ENCODE results near the gene METTL6.
"Not testable (repeated sequence)": the region's sequence is repeated elsewhere in the genome, so short reads cannot be mapped to it uniquely, and the experiment has no call there.

Gene METTL6

GRCh38 chr3:15385238-15385695 lies 42.1 kb downstream of the METTL6 start:
- not testable (repeated sequence) for DNase-seq, H3K9me3 Mint-ChIP-seq, H3K36me3 Mint-ChIP-seq, H3K27me3 Mint-ChIP-seq, H3K27ac Mint-ChIP-seq, H3K4me3 Mint-ChIP-seq
- CTCF ChIA-PET, result interaction anchor here (1.0 to 4.2 kb wide), 3 partner anchors 20 to 118 kb away, joined by 3 to 27 read pairs (median 3); no protein-coding TSS in a partner anchor
- peaks cover 11% of the 10 kb centered on the region for H3K4me1 Mint-ChIP-seq

DNA sequence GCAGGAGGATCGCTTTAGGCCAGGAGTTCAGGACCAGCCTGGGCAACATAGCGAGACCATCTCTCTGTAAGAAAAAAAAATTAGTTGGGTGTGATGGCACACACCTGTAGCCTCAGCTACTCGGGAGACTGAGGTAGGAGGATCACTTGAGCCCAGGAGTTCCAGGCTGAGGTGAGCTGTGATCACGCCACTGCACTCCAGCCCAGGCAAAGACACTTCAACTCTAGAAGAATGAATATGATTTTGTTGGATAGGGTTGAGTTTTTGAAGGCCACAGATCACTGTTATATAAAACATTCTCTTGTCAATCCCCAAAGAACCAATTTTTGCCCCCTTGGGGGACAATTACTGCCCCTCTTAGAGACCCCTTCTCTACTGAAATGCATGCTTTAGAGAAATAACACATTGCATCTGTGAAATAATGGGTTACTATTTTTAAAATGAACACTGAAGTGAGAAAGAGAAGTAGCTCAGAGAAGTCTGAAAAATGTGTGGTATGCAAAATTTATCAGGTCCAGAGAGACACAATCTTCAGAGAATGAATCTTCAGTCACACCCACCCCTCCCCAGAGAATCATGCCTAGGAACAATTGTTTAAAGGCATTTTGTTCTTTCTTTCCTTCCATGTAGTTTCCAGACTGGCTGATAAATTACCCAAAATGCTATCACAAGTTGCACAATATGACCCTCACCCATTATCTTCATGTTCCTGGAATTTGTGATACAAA lies 42.7 kb downstream of the METTL6 start:
- H3K27me3 Mint-ChIP-seq, result no peaks in the 10 kb centered on the region
- H3K36me3 Mint-ChIP-seq, result peaks cover 1% of the 10 kb centered on the region
- no peaks in the 10 kb centered on the region for H3K9me3 Mint-ChIP-seq
- CTCF ChIA-PET, result interaction anchor here (1.0 to 4.2 kb wide), 2 partner anchors 20 to 118 kb away, joined by 3 to 27 read pairs; no protein-coding TSS in a partner anchor
- no peak for DNase-seq
- H3K4me3 Mint-ChIP-seq, result no peak overlapping the region
- H3K4me1 Mint-ChIP-seq, result peaks cover 11% of the 10 kb centered on the region
- H3K27ac Mint-ChIP-seq, result no peak overlapping the region

- no peak overlapping the region for H3K27ac Mint-ChIP-seq
- no peak for DNase-seq
- CTCF ChIA-PET, result interaction anchor here (0.7 to 1.5 kb wide), 2 partner anchors 92 to 115 kb away, joined by 4 to 12 read pairs; no protein-coding TSS in a partner anchor
Observed at GRCh38 chr3:15382405-15382923, 44.9 kb downstream of the METTL6 start.

DNA sequence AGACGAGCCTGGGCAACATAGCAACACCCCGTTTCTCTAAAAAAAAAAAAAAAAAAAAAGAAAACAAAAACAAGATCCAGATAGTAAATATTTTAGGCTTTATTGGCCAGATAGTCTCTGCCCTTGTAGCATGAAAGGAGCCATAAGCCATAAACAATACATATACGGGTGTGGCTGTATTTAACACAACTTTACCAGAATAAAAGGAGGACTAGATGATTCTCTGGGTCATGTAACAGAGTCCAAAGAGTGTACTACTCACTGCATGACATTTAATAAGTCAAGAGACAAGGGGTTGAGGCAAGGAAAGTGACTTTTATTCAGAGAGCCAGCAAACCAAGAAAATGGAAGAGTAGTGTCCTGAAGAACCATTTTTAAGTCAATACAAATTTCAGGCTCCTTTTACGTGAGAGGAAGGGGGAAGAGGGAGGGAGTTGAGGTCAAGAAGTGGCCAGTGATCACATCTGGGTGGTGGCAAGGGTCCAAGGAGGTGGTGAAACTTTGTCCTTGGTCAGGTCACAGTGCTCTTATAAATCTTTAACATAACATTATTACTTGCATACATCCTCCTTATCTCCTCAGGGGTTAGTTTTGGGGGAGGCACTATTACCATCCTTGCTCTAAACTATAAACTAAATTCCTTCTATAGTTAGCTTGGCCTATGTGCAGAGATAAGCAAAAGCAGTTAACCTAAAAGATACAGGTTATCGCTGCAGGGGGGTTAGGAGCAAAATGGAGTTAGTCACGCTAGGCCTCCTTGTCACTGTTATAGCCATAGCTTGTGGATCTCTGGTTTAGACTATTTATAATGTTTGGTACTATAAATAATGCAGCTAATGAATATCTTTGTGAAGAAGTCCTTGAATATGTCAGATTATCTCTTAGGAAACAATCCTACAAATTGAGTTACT lies 46.1 kb downstream of the METTL6 start:
- Mint-ChIP-seq H3K9me3 (no peaks in the 10 kb centered on the region), H3K4me1 (peaks cover 12% of the 10 kb centered on the region), H3K27me3 (no peaks in the 10 kb centered on the region), H3K4me3 (no peak overlapping the region), H3K27ac (no peak overlapping the region), H3K36me3 (peaks cover 1% of the 10 kb centered on the region)
- CTCF ChIA-PET, result interaction anchor here (0.6 to 5.5 kb wide), 8 partner anchors 24 to 181 kb away, joined by 3 to 140 read pairs (median 5); no protein-coding TSS in a partner anchor
- no peak for DNase-seq

More at GRCh38 chr3:15382405-15382923, 44.9 kb downstream of the METTL6 start:
- Mint-ChIP-seq H3K4me3 (no peak overlapping the region), H3K9me3 (no peaks in the 10 kb centered on the region), H3K4me1 (peaks cover 12% of the 10 kb centered on the region), H3K27me3 (no peaks in the 10 kb centered on the region), H3K36me3 (peaks cover 1% of the 10 kb centered on the region)

DNA sequence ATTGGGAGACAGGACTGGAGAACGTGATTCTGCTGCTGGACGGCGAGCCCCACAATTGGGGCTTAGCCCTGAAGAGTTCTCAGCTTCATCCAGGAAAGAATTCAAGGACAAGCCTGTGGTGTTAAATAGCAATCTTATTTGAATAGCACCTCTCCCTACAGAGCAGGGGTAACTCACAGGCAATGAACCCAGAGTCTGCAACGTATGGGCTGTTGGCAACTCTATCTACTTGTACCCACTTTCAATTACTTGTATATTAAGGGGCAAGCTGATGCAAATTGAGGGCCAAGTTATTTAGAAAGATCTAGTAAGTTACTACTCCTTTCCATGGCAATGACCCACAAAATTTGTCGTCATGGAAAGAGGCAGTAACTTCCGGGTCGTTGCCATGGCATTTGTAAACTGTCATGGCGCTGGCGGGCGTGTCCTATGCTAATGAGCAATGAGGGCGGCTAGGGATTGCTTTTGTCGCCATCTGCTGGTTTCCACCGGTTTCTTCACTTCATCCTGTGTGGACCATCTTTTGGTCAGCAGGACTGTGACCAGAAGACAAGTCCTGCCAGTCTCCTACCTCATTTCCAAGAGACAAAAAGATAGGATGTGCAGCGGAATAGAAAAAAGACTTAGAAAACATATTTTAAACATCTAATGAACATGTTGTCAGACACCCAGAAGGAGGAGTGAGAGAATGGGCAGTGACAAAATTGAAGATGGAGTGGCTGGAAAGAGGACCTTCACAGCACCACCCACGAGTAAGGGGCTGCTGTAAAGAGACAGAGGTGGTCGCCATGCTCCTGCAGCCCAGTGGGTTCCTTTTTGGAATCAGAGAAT lies 49.2 kb downstream of the METTL6 start:
- Mint-ChIP-seq H3K4me1 (peaks cover 16% of the 10 kb centered on the region), H3K9me3 (no peaks in the 10 kb centered on the region), H3K36me3 (peaks cover 1% of the 10 kb centered on the region), H3K27me3 (peaks cover 1% of the 10 kb centered on the region), H3K4me3 (no peak overlapping the region), H3K27ac (peak overlapping the region; percentile 78)
- CTCF ChIA-PET, result interaction anchor here (0.7 to 5.5 kb wide), 13 partner anchors 9 to 186 kb away, joined by 3 to 140 read pairs (median 4); partner anchors contain the start of gene SH3BP5
- peak; percentile 97 for DNase-seq

DNA sequence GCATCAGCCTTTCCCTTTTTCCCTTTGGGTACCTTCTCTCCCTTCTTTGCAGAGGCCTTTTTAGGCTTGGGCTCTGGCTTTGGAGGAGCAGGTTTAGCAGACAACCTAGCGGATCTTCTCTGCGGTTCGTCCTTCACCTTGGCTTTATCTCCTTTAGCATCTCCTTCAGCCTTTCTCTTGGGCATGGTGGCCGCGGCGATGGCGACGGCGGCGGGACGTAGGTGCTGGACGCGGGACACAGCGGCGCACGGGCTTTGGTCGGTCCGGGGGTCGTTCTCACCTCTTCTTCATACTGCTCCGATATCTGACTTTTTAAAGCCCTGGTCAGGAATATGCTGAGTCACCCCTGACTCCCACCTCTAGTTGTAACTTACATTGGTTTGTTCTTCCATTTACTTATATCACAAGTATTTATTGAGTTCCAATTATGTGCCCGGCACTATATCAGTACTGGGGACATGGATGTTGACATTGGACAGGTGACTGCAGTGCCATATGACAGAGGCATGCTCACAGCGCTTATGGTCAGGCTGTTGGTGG lies 51.8 kb downstream of the METTL6 start:
- Mint-ChIP-seq H3K27me3 (peaks cover 18% of the 10 kb centered on the region), H3K9me3 (no peaks in the 10 kb centered on the region), H3K36me3 (peaks cover 1% of the 10 kb centered on the region), H3K4me1 (peaks cover 16% of the 10 kb centered on the region), H3K4me3 (no peak overlapping the region), H3K27ac (no peak overlapping the region)
- CTCF ChIA-PET, result interaction anchor here (5.5 kb wide), 1 partner anchor 108 kb away, joined by 140 read pairs; no protein-coding TSS in a partner anchor
- no peak for DNase-seq

GRCh38 chr3:15372918-15373317 lies 54.4 kb downstream of the METTL6 start:
- H3K27ac Mint-ChIP-seq, result no peak overlapping the region
- H3K27me3 Mint-ChIP-seq, result peaks cover 18% of the 10 kb centered on the region
- CTCF ChIA-PET, result no interaction called here
- H3K4me3 Mint-ChIP-seq, result no peak overlapping the region
- no peak for DNase-seq
- no peaks in the 10 kb centered on the region for H3K9me3 Mint-ChIP-seq
- peaks cover 1% of the 10 kb centered on the region for H3K36me3 Mint-ChIP-seq
- peaks cover 14% of the 10 kb centered on the region for H3K4me1 Mint-ChIP-seq

GRCh38 chr3:15368561-15369135 lies 58.7 kb downstream of the METTL6 start:
- no peak overlapping the region for H3K4me3 Mint-ChIP-seq
- no peak overlapping the region for H3K27ac Mint-ChIP-seq
- H3K27me3 Mint-ChIP-seq, result peaks cover 18% of the 10 kb centered on the region
- peaks cover 16% of the 10 kb centered on the region for H3K4me1 Mint-ChIP-seq
- peaks cover 2% of the 10 kb centered on the region for H3K9me3 Mint-ChIP-seq
- CTCF ChIA-PET, result interaction anchor here (1.2 kb wide), 1 partner anchor 9 kb away, joined by 5 read pairs; no protein-coding TSS in a partner anchor
- no peak for DNase-seq
- peaks cover 3% of the 10 kb centered on the region for H3K36me3 Mint-ChIP-seq

GRCh38 chr3:15367059-15367458 lies 60.3 kb downstream of the METTL6 start:
- Mint-ChIP-seq H3K36me3 (peaks cover 3% of the 10 kb centered on the region), H3K9me3 (peaks cover 2% of the 10 kb centered on the region), H3K4me3 (no peak overlapping the region), H3K27ac (no peak overlapping the region), H3K4me1 (peaks cover 25% of the 10 kb centered on the region), H3K27me3 (peaks cover 10% of the 10 kb centered on the region)
- CTCF ChIA-PET, result interaction anchor here (1.0 to 1.7 kb wide), 5 partner anchors 11 to 101 kb away, joined by 3 to 9 read pairs (median 4); partner anchors contain the start of gene SH3BP5
- DNase-seq, result no peak

GRCh38 chr3:15364078-15364477 lies 63.3 kb downstream of the METTL6 start:
- H3K27ac Mint-ChIP-seq, DNase-seq, H3K4me3 Mint-ChIP-seq, H3K9me3 Mint-ChIP-seq, H3K27me3 Mint-ChIP-seq, H3K36me3 Mint-ChIP-seq: not testable (repeated sequence)
- CTCF ChIA-PET, result interaction anchor here (1.1 kb wide), 1 partner anchor 313 kb away, joined by 3 read pairs; no protein-coding TSS in a partner anchor
- peaks cover 48% of the 10 kb centered on the region for H3K4me1 Mint-ChIP-seq

DNA sequence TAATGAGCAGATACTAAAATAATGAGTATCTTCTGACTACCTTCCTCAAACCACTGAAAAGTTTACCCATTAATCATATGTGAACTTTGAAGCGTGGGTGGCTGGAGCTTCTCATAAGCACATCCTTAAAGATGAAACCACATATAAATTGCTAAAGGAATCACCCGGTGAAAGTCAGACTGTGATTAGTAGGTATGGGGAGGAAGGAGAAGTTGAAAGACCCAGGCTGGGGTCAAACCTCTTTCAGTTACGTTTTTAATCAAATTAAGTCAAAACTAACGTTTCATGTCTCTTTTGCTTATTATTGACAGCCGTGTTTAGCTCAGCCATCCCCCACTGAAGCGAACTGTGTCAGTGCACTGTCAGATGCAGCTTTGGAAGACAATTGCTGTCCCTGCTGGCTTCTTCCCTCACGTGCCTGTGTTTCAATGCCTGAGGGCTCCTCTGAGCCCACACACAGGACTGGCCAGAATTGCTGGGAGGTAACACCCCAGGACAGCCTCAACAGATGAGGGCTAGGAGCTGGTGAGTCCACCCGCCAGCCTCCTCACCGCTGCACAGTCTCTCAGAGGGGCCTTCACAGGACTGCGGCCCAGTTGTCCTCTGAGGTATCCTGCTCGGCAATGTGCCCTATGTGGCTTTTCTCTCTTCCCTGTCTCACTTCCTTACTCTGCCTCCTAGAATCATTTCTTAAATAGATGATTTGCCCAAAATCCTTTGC lies 65.7 kb downstream of the METTL6 start:
- CTCF ChIA-PET, result interaction anchor here (0.7 to 2.9 kb wide), 7 partner anchors 25 to 94 kb away, joined by 3 to 16 read pairs (median 4); partner anchors contain the start of gene SH3BP5
- Mint-ChIP-seq H3K36me3 (peaks cover 3% of the 10 kb centered on the region), H3K27ac (peak overlapping the region; percentile 82), H3K9me3 (peaks cover 2% of the 10 kb centered on the region), H3K27me3 (no peaks in the 10 kb centered on the region), H3K4me1 (peaks cover 54% of the 10 kb centered on the region), H3K4me3 (no peak overlapping the region)
- DNase-seq, result peak; percentile 46
